Effector memory CD4-positive, alpha-beta T cell (primary cell): ENCODE data around the gene HSPA12B.
A peak's percentile ranks its signal among the peaks of the same experiment; 100 is the strongest.

Source experiments
- DNase-seq, 3 donors: peaks; one replicate each; pipeline ENCODE4 v3.0.0-alpha.2; 2020
- H3K27ac ChIP-seq: 2 replicates; pipeline ENCODE4 v1.7.0; 2013; ENCODE audit warnings: mild to moderate bottlenecking, low read length, moderate library complexity; ENCODE audit not compliant: insufficient read depth, poor library complexity, severe bottlenecking
- H3K27me3 ChIP-seq: replicated peaks from 2 replicates; pipeline ENCODE4 v1.7.0; 2013; ENCODE audit warnings: mild to moderate bottlenecking, low read length; ENCODE audit not compliant: insufficient read depth, control insufficient read depth, poor library complexity, severe bottlenecking
- H3K36me3 ChIP-seq: 2 replicates; pipeline ENCODE4 v1.7.0; 2013; ENCODE audit warnings: mild to moderate bottlenecking, low read length, moderate library complexity; ENCODE audit not compliant: control insufficient read depth, insufficient read depth
- H3K4me1 ChIP-seq: 2 replicates; pipeline ENCODE4 v1.7.0; 2013; ENCODE audit warnings: low read length, mild to moderate bottlenecking; ENCODE audit not compliant: control insufficient read depth, insufficient read depth, poor library complexity, severe bottlenecking
- H3K4me3 ChIP-seq: 2 replicates; pipeline ENCODE4 v1.7.0; 2013; ENCODE audit warnings: low read length, low read depth, mild to moderate bottlenecking; ENCODE audit not compliant: insufficient read depth, poor library complexity, severe bottlenecking
- H3K9me3 ChIP-seq: 2 replicates; pipeline ENCODE4 v1.7.0; 2013; ENCODE audit warnings: mild to moderate bottlenecking, low read length, moderate library complexity; ENCODE audit not compliant: control insufficient read depth

The HSPA12B gene

DNA sequence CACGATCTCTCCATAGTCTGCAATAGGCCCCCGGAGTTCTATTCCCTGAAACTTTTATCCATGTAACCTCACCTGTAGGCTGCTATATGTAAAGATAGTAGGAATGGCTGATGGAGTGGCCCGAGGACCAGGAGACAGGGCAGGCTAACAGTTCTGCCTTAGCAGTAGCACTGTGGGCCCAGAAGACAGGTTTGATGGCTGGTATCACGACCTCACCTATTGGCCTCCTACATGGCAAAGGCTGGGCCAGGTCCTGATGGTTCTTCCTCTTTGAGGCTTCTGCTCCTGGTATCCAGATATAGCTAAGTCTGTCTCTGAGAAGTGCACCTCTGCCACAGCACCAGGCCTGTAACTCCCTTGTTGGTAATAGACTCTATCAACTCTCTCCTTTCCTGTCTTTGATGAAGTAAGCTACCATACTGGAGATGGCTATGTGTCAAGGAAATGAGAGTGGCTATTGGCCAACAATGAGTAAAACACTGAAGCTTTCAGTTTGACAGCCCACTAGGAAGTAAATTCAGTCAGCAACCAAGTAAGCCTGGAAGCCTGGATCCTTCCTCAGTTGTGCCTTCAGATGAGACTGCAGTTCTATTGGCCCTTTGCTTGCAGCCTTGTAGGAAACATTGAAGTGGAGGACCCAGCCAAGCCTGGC is 43.1 kb downstream of the HSPA12B start:
- no peak overlapping the region for H3K27ac ChIP-seq
- H3K27me3 ChIP-seq, result no peaks in the 10 kb centered on the region
- no peaks in the 10 kb centered on the region for H3K36me3 ChIP-seq
- H3K9me3 ChIP-seq, result no peaks in the 10 kb centered on the region
- no peak for DNase-seq
- H3K4me1 ChIP-seq, result peaks cover 19% of the 10 kb centered on the region
- no peak overlapping the region for H3K4me3 ChIP-seq

DNA sequence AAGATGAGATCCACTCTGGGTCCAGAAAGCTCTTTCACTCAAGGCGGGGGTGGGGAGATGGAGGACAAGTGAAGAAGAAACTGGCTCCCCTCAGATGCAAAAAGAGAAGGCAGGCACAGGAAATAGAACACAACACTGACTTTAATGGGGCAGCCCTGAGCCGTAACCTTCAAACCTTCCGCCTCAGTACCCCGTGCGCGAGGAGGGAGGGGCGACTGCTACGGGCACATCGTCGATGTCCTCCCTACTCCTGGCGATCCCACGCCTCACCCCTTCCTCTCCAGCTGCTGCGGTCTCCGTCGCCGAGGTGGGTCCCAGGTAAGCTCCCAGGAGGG is 44.9 kb downstream of the HSPA12B start:
- H3K4me3 ChIP-seq, result peak overlapping the region; percentile 56
- H3K4me1 ChIP-seq, result peaks cover 21% of the 10 kb centered on the region
- no peaks in the 10 kb centered on the region for H3K36me3 ChIP-seq
- H3K27ac ChIP-seq, result no peak overlapping the region
- no peaks in the 10 kb centered on the region for H3K9me3 ChIP-seq
- no peaks in the 10 kb centered on the region for H3K27me3 ChIP-seq
- DNase-seq, result no peak

DNA sequence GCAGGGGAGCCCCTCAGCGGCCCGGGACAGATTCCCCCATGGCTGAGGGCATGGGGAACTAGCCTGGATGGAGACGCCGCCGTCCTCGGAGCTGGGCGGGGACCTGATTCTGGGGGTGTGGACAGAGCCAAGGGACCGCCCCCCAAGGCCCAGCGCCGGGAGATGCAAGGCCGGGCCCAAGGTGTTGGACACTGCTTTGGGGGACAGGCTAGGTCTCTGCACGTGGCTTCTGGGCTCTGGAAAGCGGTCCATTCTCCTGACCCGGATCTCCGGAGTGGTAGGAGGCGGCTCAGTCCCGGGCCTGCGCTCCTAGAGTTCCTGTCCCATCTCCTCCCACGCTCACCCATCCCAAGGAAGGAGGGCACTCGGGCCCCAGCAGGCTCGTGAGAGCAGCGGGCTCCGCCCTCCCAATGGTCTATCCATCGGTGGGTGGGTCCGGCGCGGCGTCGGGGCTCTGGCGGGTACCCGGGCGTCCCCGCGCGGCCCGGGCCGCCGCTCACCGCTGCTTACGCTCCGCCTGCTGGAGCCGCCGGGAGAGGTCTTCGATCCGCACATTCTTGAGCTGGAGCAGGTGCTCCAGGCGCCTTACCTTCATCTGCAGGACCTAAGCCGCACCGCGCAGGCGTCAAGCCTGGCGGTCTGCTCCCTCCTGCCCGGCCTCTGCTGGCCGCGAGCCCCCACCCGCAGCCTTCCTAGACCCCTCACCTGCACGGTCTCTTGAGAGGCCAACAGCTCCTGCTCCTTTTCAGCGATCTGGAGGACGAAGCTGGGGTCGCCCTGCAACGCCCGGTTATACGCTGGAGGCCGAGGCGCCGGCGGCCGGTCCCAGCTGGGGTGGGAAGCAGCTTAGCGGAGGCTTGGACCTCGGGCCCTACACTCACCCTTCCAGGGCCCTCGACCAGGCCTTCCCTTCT is 45.5 kb downstream of the HSPA12B start:
- peak overlapping the region; percentile 56 for H3K4me3 ChIP-seq
- no peaks in the 10 kb centered on the region for H3K36me3 ChIP-seq
- no peaks in the 10 kb centered on the region for H3K9me3 ChIP-seq
- DNase-seq, result peak in 1 of 3 donors; percentile 36
- H3K27me3 ChIP-seq, result no peaks in the 10 kb centered on the region
- no peak overlapping the region for H3K27ac ChIP-seq
- peaks cover 21% of the 10 kb centered on the region for H3K4me1 ChIP-seq

DNA sequence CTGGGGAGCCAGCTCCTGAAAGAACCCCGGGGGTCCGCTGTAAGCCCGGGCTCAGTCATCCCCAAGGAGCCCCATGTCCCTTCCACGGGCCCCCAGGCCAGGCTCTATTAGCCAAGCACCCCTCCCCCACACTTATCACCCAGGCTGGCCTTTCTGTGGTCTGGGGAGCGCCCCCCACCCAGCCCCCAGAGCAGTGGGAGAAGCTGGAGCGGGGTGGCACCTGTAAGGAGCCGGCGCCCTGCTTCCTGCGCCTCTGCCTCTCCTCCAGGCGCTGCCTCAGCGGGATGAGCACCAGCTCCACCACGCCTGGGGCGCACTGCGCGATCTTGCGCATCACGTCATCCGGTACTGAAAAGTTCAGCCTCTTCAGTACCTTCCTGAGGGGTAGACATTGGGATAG is 46.5 kb downstream of the HSPA12B start:
- no peak for DNase-seq
- Histone ChIP-seq H3K4me3 (no peak overlapping the region), H3K4me1 (peaks cover 21% of the 10 kb centered on the region), H3K36me3 (no peaks in the 10 kb centered on the region), H3K27me3 (no peaks in the 10 kb centered on the region), H3K27ac (no peak overlapping the region), H3K9me3 (no peaks in the 10 kb centered on the region)

DNA sequence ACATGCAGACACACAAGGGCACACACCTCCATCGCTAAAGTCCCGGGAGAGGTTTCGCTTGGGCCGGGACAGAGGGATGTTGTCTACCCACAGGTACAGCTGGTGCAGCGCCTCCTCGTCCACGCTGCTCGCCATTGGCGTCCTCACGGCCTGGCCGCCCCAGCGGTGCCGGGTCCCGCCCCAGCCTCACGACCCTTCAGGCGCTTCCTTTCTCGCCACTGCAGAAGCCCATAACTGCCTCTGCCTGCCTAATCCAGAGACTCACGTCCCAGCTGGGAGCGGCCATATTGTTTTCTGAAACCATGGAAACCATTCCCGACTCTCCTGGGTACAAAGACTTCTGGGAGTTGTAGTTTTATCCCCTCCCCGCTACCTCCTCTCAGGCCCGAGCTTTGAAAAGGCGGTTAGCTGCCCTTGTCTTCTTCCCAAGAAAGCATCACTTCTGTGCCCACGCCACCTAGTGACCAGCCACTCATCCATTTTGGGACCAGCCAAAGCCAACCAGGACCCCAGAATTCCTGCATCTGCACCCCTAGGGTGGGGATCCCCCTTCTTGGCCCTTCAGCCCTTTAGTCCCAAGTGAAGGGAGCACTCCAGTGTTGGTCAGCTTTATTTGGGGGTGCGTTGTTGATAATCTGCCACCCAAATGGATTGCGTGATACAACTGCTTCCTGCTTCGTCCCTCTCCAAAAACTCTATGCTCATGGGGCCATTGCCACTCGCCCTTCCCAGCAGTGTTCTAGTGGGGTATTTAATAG is 48.8 kb downstream of the HSPA12B start, which contains the start of gene SPEF1:
TSS of gene SPEF1 (minus strand) at position 296 of the 758 bp plus-strand sequence. CDS start at position 135, 161 bp downstream.
- H3K9me3 ChIP-seq, result no peaks in the 10 kb centered on the region
- peaks cover 21% of the 10 kb centered on the region for H3K4me1 ChIP-seq
- H3K36me3 ChIP-seq, result no peaks in the 10 kb centered on the region
- peak in 2 of 3 donors; percentile 32 to 44 for DNase-seq
- peak within 1 kb of the TSS; percentile 33 for H3K4me3 ChIP-seq
- no peak within 1 kb of the TSS for H3K27ac ChIP-seq
- H3K27me3 ChIP-seq, result no peaks in the 10 kb centered on the region

DNA sequence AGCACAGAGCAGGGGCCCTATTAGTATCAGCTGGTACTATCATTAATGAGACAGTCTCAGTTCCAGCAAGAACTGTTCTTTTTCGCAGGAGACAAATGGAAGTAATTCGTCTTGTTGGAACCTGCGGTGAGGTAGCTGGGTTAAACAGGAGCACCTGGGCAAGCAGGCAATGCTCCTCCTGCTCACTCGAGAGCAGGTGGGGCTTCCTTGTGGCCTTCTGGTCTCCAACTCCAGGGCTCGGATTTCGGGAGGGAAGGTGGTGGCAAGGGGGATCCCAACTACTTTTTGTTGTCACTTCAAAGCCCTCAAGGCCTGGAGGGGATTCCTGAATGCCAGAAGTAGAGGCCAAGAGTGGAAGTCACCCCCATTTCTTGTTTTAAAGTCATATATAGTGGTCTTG is 50.1 kb downstream of the HSPA12B start:
- no peaks in the 10 kb centered on the region for H3K36me3 ChIP-seq
- no peak for DNase-seq
- H3K4me1 ChIP-seq, result peaks cover 22% of the 10 kb centered on the region
- H3K27ac ChIP-seq, result no peak overlapping the region
- no peaks in the 10 kb centered on the region for H3K9me3 ChIP-seq
- H3K4me3 ChIP-seq, result no peak overlapping the region
- H3K27me3 ChIP-seq, result no peaks in the 10 kb centered on the region

DNA sequence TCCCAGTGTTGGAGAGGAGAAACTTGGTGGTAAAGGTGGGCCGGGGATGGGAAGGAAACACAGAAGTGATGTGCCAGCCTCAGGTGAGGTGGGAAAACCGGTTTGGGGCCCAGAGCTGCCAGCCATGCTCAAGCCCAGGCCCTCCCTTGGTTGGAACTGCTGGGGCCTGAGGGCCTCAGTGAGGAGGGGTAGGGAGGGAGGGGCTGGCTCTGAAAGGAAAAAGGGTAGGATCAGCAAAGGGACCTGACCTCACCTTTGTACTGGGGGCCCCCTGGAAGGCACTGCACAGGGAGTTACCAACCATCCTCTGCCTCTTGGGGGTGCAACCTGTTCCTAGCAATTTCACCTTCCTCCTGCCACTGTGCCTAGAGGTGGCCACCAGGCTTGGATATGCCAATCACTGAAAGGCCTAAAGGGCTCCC is 50.6 kb downstream of the HSPA12B start:
- H3K4me1 ChIP-seq, result peaks cover 18% of the 10 kb centered on the region
- DNase-seq, result no peak
- H3K4me3 ChIP-seq, result no peak overlapping the region
- no peak overlapping the region for H3K27ac ChIP-seq
- no peaks in the 10 kb centered on the region for H3K9me3 ChIP-seq
- H3K27me3 ChIP-seq, result no peaks in the 10 kb centered on the region
- H3K36me3 ChIP-seq, result no peaks in the 10 kb centered on the region

DNA sequence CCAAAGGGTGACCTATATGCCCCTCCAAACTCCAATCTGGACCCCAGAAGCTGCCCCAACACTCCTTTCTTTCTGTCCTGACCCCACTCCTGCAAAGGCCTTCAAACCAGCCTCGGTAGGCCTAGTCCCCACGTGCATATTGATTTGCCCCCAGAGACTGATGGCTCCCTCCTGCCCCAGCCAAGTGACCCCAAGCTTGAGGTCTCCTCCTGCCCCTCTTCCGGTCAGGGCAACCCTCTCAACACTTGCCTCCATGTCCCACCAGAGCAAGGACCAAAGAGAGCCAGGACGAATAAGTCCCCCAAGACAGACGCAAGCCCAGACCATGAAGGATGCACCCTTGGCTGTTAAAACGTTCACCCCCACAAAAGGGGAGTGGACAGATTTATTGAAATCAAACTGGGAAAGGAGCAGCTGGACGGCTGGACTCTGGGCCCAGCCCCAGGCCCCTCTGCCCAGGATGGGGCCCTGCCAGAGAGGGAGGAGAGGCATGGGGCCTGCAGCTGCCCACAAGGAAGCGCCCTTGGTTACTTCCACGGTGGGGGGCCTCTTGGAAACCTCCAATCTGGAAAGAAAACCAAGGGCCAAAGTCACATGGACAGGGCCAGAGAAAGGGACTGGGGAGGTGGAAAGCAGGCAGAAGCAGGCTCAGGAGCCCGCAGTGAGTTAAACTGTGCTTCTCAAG is 51.2 kb downstream of the HSPA12B start:
- H3K36me3 ChIP-seq, result no peaks in the 10 kb centered on the region
- peaks cover 12% of the 10 kb centered on the region for H3K4me1 ChIP-seq

DNA sequence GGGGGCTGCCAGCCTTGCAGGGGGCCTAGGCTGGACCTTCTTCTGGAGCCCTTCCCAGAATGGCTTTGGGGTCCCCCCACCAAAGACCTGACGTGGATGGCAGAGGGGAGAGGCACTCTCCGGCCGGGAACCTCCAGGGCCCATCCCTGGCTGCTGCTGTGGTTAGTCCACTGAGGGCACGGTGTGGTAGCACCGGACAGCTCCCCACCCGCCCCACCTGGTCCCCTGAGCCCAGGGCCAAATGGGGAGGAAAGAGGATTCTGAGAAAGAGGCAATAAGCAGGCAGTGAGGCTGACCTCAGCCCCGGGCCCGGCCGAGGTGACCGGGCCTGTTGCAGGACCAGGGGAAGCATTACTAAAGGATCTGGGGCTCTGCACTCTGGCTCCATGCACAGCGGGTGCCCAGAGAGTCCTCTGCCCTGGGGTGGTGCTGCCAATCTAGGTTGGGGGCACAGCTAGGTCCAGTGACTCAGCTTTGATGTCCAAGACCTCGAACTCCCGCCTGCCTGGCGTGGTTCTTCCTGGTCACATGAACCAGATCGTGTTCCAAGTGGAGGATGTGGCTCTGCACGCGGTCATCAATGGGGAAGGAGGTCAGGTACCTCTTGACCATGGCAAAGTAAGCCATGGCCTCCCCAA is 51.9 kb downstream of the HSPA12B start:
- Histone ChIP-seq H3K27me3 (no peaks in the 10 kb centered on the region), H3K9me3 (no peaks in the 10 kb centered on the region), H3K27ac (no peak overlapping the region), H3K36me3 (no peaks in the 10 kb centered on the region), H3K4me1 (peaks cover 11% of the 10 kb centered on the region), H3K4me3 (no peak overlapping the region)
- no peak for DNase-seq

More for the DNA sequence above, 51.2 kb downstream of the HSPA12B start:
- Histone ChIP-seq H3K9me3 (no peaks in the 10 kb centered on the region), H3K27me3 (no peaks in the 10 kb centered on the region), H3K4me3 (no peak overlapping the region), H3K27ac (no peak overlapping the region)
- no peak for DNase-seq
